H1 (cell line): Measurements from ENCODE around the gene SCN4A. TPM values are rescaled to one million over a fixed set of nuclear protein-coding genes. Genes with fewer than 3 reads are reported as not detected.

Source experiments
- CHD7 ChIP-seq: fragments of 300-600 bp; sonication (generic); IDR thresholded peaks from 2 replicates; pipeline ENCODE4 v1.7.1; 2012; ENCODE audit warnings: low read length, moderate library complexity, mild to moderate bottlenecking, inconsistent platforms; ENCODE audit not compliant: insufficient replicate concordance
- POLR2A ChIP-seq, 2 experiments: IDR thresholded peaks; 1 replicate in 1 of 2; 2 replicates in 1 of 2; pipeline ENCODE4 v1.6.1; 2011; ENCODE audit warnings: low read depth in 2 of 2, low read length in 2 of 2, mild to moderate bottlenecking in 2 of 2; ENCODE audit errors: control extremely low read depth in 1 of 2
- RBBP5 ChIP-seq: IDR thresholded peaks from 2 replicates; pipeline ENCODE4 v1.7.1; 2012; ENCODE audit warnings: low read depth, mild to moderate bottlenecking, inconsistent platforms, low read length, moderate library complexity, borderline replicate concordance
- SP4 ChIP-seq: IDR thresholded peaks from 2 replicates; pipeline ENCODE4 v1.6.1; 2012; ENCODE audit warnings: low read length, inconsistent platforms
- polyA plus RNA-seq, 7 experiments: library from polyadenylated mRNA; depleted of rRNA in 3 of 7; stranded (reverse) in 5 of 7; unstranded in 2 of 7; fragments of >200 nt in 5 of 7; fragments of 200-250 nt in 2 of 7; gene quantifications; 1 replicate in 5 of 7; 2 replicates in 1 of 7; 4 replicates in 1 of 7; pipeline versions ENCODE4 v1.2.1 to v1.2.3, GENCODE V29; 2011 to 2013; ENCODE audit warnings: missing spikeins in 2 of 7, mixed read lengths in 2 of 7
- total RNA-seq: library from RNA; stranded (reverse); fragmentation: NEBNext Ultra II Directional; extraction: Animal tissue kit (Norgen Biotek cat#: 25700); gene quantifications from 2 replicates; pipeline ENCODE4 v1.2.1, GENCODE V29; 2021

SCN4A gene
- total and polyA plus RNA-seq, 2 of the 8 experiments (the other 6 are each of a cell fraction or from before 2014, with no cell fraction given) = 5.0 to 8.5 TPM

- TF ChIP-seq CHD7 (no peak), POLR2A (IDR thresholded peaks at IDR 0.05; ENCODE audit: control extremely low read depth in 1 of 2, low read depth in 2 of 2, low read length in 2 of 2) (no peak), SP4 (no peak), RBBP5 (no peak)
Measured at GRCh38 chr17:63916566-63917185, 56.0 kb downstream of the SCN4A start (continued).
